Measurements from ENCODE around the gene USP54. TPM values are rescaled to one million over a fixed set of nuclear protein-coding genes. Genes with fewer than 3 reads are reported as not detected.

The USP54 gene
- total and polyA plus RNA-seq, 2 of the 13 experiments (the other 11 are each of a cell fraction or from before 2014, with no cell fraction given), result 18.1 to 25.0 TPM

- TF ChIP-seq ZNF512 (CRISPR knock-in tag; IDR thresholded peaks at IDR 0.05) (no peak), NKX3-1 (CRISPR knock-in tag; IDR thresholded peaks at IDR 0.05) (no peak), MAZ (IDR thresholded peaks at IDR 0.05; ENCODE audit: borderline replicate concordance, low read depth, low read length) (0 out of 2 replicates have a peak, but pooled peaks have one; percentile 27), MAZ (CRISPR knock-in tag; IDR thresholded peaks at IDR 0.05; ENCODE audit: low read depth) (no peak), JARID2 (CRISPR knock-in tag; IDR thresholded peaks at IDR 0.05; ENCODE audit: insufficient replicate concordance) (no peak), ZNF572 (CRISPR knock-in tag; IDR thresholded peaks at IDR 0.05) (no peak), MXI1 (IDR thresholded peaks at IDR 0.05; ENCODE audit: borderline replicate concordance, low read depth, low read length) (peak; percentile 45; the same call in 1 of the 3 replicates)
- TF ChIP-seq, protein P1, sequence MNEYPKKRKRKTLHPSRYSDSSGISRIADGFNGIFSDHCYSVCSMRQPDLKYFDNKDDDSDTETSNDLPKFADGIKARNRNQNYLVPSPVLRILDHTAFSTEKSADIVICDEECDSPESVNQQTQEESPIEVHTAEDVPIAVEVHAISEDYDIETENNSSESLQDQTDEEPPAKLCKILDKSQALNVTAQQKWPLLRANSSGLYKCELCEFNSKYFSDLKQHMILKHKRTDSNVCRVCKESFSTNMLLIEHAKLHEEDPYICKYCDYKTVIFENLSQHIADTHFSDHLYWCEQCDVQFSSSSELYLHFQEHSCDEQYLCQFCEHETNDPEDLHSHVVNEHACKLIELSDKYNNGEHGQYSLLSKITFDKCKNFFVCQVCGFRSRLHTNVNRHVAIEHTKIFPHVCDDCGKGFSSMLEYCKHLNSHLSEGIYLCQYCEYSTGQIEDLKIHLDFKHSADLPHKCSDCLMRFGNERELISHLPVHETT (CRISPR knock-in tag; conservative IDR thresholded peaks at IDR 0.05), result no peak
- TF ChIP-seq, protein P2, sequence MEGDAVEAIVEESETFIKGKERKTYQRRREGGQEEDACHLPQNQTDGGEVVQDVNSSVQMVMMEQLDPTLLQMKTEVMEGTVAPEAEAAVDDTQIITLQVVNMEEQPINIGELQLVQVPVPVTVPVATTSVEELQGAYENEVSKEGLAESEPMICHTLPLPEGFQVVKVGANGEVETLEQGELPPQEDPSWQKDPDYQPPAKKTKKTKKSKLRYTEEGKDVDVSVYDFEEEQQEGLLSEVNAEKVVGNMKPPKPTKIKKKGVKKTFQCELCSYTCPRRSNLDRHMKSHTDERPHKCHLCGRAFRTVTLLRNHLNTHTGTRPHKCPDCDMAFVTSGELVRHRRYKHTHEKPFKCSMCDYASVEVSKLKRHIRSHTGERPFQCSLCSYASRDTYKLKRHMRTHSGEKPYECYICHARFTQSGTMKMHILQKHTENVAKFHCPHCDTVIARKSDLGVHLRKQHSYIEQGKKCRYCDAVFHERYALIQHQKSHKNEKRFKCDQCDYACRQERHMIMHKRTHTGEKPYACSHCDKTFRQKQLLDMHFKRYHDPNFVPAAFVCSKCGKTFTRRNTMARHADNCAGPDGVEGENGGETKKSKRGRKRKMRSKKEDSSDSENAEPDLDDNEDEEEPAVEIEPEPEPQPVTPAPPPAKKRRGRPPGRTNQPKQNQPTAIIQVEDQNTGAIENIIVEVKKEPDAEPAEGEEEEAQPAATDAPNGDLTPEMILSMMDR (CRISPR knock-in tag; IDR thresholded peaks at IDR 0.05), result peak; percentile 85
These were observed 61.9 kb downstream of the USP54 start (continued) for GRCh38 chr10:73529089-73529832.
